22Rv1 (cell line): ENCODE data around the gene MAD1L1.

Experiments used
- H3K27ac ChIP-seq: fragments of 450-650 bp; 2 replicates; pipeline ENCODE4 v1.5.1; 2017
- ZFX ChIP-seq: fragments of 450-650 bp; IDR thresholded peaks from 2 replicates; pipeline ENCODE4 v1.6.1; 2017; ENCODE audit warnings: antibody characterized with exemption, borderline replicate concordance
- TF ChIP-seq, protein P1 (sequence below): fragments of 450-650 bp; IDR thresholded peaks from 2 replicates; pipeline ENCODE4 v1.5.1; 2017; ENCODE audit warnings: mild to moderate bottlenecking

The MAD1L1 gene

DNA sequence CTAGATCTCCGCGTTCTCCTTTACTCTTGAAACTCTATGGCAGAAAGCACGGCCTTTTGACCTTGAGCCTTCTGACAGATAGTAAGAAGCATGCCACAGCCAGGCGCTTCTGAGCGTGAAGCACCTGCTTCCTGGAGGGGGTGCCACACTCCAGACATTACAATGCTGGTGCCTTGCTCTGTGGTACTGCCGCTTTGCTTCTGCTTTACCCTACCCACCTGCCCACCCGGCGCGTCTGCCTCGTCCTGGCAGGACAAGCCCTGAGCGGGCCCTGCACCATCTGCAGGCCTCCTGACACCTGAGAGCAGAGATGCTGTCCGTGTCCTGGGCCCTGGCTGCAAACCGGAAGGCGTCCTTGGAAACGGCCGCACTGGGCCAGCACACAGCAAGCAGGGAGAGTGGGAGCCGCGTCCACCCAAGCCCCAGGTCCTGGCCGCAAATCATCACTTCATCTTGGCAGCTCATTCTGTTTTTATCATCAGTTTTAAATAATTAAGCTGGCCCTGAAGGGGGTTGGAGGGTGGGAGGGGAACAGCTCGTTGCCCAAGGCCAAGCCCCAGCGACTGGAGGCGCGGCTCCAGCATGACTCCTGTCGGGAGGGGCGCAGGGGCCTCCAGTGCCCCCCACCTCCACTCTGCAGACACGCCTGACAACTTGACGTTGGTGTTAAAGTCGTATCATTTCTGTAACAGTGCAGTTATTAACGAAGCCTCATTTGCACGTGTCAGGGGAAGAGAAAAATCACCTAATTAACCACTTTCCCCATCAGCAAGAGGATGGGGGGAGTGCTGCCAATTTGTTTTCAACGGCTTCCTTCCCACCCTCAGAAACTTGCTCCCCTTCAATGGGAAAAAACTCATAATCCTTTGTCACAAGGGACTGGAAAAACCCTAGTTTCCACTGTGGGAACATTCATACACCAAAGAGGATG is 132.2 kb downstream of the MAD1L1 start:
- TF ChIP-seq ZFX: no peak
- TF ChIP-seq, protein P1, sequence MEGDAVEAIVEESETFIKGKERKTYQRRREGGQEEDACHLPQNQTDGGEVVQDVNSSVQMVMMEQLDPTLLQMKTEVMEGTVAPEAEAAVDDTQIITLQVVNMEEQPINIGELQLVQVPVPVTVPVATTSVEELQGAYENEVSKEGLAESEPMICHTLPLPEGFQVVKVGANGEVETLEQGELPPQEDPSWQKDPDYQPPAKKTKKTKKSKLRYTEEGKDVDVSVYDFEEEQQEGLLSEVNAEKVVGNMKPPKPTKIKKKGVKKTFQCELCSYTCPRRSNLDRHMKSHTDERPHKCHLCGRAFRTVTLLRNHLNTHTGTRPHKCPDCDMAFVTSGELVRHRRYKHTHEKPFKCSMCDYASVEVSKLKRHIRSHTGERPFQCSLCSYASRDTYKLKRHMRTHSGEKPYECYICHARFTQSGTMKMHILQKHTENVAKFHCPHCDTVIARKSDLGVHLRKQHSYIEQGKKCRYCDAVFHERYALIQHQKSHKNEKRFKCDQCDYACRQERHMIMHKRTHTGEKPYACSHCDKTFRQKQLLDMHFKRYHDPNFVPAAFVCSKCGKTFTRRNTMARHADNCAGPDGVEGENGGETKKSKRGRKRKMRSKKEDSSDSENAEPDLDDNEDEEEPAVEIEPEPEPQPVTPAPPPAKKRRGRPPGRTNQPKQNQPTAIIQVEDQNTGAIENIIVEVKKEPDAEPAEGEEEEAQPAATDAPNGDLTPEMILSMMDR: no peak
- H3K27ac ChIP-seq: no peak overlapping the region

DNA sequence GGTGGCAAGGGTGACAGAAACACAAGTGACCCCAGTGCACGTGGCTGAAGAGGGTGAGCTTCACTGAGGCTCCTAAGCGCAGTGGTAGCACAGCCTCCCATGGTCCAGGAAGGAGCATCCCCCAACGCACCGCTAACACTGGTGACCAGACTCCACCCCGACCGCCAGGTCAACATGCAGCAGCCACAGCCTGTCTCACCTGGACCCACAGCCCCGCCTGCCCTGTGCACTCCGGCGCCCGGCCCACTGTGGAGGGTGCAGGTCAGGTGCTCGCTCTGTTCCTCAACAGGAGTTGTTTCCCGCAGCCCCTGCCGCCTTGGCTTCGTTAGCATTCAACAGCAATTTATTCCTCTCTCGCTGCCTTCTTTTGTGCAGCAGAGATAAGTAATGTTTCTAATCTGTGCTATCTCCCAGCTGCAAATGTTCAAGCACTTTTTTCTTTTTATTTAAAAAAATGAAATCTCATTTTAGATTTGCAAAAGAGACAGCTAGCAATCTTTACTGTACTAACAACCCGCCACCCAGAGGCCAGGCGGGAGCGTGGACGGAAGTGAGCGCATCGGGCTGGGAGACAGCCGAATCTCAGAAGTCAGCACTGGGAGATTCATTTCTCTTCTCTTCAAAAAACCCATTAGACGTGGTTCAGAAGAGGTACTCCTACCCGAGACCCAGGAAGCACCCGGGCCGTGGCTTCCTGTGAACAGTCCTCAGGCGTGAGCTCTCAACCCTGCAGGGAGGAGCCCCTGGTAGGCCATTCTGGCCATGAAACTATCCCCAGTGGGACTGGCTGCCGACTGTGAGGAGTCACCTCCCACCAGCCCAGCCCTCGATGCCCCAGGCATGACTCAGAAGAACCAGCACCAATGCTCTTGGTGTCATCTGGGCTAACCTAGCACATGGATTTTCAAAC is 133.4 kb downstream of the MAD1L1 start:
- TF ChIP-seq, protein P1: no peak
- TF ChIP-seq ZFX: no peak
- no peak overlapping the region for H3K27ac ChIP-seq

DNA sequence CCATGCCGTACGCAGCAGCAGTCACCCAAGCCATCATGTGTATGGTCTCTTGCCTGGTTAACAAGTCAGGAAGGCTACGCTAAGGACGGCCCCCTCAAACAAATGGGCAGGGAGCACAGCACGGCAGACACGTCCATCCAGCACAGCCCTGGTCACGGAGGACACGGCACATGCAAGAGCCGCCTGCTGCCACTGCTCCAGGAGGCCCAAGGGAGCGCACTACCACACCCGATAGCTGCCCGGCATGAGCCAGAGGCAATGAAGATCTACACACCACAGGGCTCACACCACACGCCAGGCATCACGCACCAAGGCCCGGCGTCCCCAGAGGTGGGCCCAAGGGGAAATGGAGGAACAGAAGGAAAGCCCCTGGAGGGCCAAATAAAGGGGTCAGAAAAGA is 134.2 kb downstream of the MAD1L1 start:
- TF ChIP-seq, protein P1: no peak
- no peak for TF ChIP-seq ZFX
- no peak overlapping the region for H3K27ac ChIP-seq

DNA sequence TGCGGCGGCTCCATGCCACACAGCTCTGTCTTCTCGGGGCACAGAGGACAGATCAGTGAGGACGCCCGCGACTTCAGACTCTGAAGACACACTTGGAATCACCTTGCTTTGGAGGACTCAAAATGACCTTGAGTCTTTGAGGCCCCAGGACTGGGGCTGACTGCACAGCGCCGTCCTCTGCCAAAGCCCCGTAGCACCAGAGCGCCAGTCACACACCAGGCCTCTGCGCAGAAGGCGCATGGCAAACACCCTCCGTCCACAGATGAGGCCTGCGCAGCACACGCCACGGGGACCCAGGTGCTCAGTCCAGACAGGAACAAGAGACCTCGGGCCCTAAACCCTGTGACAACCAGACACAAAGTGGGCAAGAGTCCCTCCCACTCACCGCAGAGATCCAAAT is 134.7 kb downstream of the MAD1L1 start:
- TF ChIP-seq ZFX: no peak
- TF ChIP-seq, protein P1: no peak
- H3K27ac ChIP-seq: no peak overlapping the region

DNA sequence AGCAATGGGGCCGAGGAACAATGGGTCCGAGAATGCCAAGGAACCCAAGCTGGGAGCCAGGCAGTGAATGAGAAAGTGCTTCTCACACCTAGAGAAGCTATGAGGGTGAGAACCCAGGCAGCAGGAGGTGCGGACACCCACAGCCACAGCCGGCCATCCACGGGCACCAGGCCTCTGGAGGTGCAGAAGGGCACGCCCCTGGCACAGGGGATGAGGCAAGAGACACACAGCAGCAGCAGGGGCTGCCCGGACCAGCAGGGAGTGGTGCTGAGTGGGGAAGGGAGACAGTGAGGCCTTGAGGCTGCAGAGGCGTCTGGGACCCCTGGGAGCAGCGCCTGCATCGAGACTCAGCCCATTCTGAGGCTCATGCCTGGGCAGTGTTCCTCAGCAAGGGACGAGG is 135.3 kb downstream of the MAD1L1 start:
- H3K27ac ChIP-seq: no peak overlapping the region
- TF ChIP-seq, protein P1: no peak
- TF ChIP-seq ZFX: no peak

DNA sequence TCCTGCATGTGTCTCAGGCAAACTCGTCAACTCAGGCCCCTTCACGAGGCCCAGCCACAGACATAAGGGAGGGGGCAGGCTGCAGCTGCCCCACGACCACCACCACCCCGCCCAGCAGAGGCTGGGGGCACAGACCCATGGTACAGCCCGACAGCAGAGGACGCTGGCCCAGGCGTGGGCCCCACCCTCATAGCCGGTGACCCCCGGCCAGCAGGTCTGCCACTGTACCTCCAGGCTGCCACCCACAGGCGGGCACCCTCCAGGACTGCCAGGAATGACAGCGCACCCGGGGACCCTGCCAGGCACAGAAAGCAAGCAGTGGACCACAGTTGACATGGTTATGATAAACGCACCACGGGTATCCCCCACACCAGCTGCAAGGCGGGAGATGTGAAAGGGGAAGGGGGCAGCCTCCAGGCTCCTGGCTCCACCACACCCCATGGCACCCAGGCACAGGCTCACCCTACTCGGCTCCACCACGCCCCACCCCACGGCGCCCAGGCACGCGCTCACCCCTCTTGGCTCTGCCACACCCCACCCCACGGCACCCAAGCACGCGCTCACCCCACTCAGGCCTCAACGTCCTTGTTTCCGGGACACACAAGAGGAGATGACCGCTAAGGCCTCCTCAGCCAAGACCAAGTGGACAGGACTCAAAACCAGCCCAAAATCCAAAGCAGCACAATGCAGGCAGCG is 135.9 kb downstream of the MAD1L1 start:
- no peak overlapping the region for H3K27ac ChIP-seq

More for the DNA sequence above, 135.9 kb downstream of the MAD1L1 start:
- TF ChIP-seq, protein P1: no peak
- TF ChIP-seq ZFX: no peak
